Skeletal muscle satellite cell (primary cell): ENCODE results near the gene TRMT5. TPM values are rescaled to one million over a fixed set of nuclear protein-coding genes. Genes with fewer than 3 reads are reported as not detected.
A peak's percentile ranks its signal among the peaks of the same experiment; 100 is the strongest.

ENCODE experiments used
- H3K27me3 ChIP-seq: 2 replicates; pipeline ENCODE4 v1.7.0; 2013; ENCODE audit warnings: low read length; ENCODE audit not compliant: control insufficient read depth, insufficient read depth
- H3K36me3 ChIP-seq: 2 replicates; pipeline ENCODE4 v1.7.0; 2013; ENCODE audit warnings: mild to moderate bottlenecking, control low read depth, low read length; ENCODE audit not compliant: insufficient read depth
- H3K4me1 ChIP-seq: 2 replicates; pipeline ENCODE4 v1.7.0; 2013; ENCODE audit warnings: low read length; ENCODE audit not compliant: control insufficient read depth, insufficient read depth
- H3K4me2 ChIP-seq: 2 replicates; pipeline ENCODE4 v1.7.0; 2013; ENCODE audit warnings: mild to moderate bottlenecking, low read length
- H3K4me3 ChIP-seq: 2 replicates; pipeline ENCODE4 v1.7.0; 2013; ENCODE audit warnings: low read length
- H3K9ac ChIP-seq: 2 replicates; pipeline ENCODE4 v1.7.0; 2013; ENCODE audit warnings: mild to moderate bottlenecking, low read depth, low read length, moderate library complexity
- H3K9me3 ChIP-seq: replicated peaks from 2 replicates; pipeline ENCODE4 v1.7.0; 2013; ENCODE audit warnings: mild to moderate bottlenecking, control low read depth, low read length
- total RNA-seq: library from RNA; depleted of rRNA; stranded (reverse); fragments of >200 nt; gene quantifications from 2 replicates; pipeline ENCODE4 v1.2.3, GENCODE V29; 2012; rRNA removed

The TRMT5 gene
- 13.8 and 16.2 TPM in 2 replicates for total RNA-seq

- H3K9ac ChIP-seq = peak within 1 kb of the TSS; percentile 90
- H3K36me3 ChIP-seq = peaks cover 27% of the 10 kb centered on the region
- H3K9me3 ChIP-seq = no peaks in the 10 kb centered on the region
- H3K4me1 ChIP-seq = peaks cover 43% of the 10 kb centered on the region
- H3K27me3 ChIP-seq = no peaks in the 10 kb centered on the region
- peak within 1 kb of the TSS; percentile 87 for H3K4me3 ChIP-seq
- H3K4me2 ChIP-seq = peak within 1 kb of the TSS; percentile 93
Measured at GRCh38 chr14:60980811-60981632, at the start of gene TRMT5, which contains the start of gene SLC38A6. TSS of gene TRMT5 (minus strand) at chr14:60981079. CDS start at chr14:60980973, 106 bp downstream. TSS of gene SLC38A6 (plus strand) at chr14:60981245. CDS start at chr14:60981278, 33 bp downstream.

GRCh38 chr14:61026526-61026925 is 45.6 kb upstream of the TRMT5 start:
- Histone ChIP-seq H3K9me3 (no peaks in the 10 kb centered on the region), H3K4me1 (peaks cover 30% of the 10 kb centered on the region), H3K27me3 (no peaks in the 10 kb centered on the region), H3K9ac (peak overlapping the region; percentile 76), H3K4me2 (peak overlapping the region; percentile 74), H3K4me3 (no peak overlapping the region), H3K36me3 (no peaks in the 10 kb centered on the region)

GRCh38 chr14:61025251-61026223 is 44.7 kb upstream of the TRMT5 start:
- Histone ChIP-seq H3K4me1 (peaks cover 30% of the 10 kb centered on the region), H3K36me3 (no peaks in the 10 kb centered on the region), H3K9me3 (no peaks in the 10 kb centered on the region), H3K4me3 (peak overlapping the region; percentile 43), H3K27me3 (no peaks in the 10 kb centered on the region), H3K9ac (peak overlapping the region; percentile 76), H3K4me2 (peak overlapping the region; percentile 74)

GRCh38 chr14:61019537-61019936 is 38.7 kb upstream of the TRMT5 start:
- Histone ChIP-seq H3K4me3 (no peak overlapping the region), H3K4me1 (peaks cover 3% of the 10 kb centered on the region), H3K36me3 (peaks cover 11% of the 10 kb centered on the region), H3K9me3 (no peaks in the 10 kb centered on the region), H3K27me3 (no peaks in the 10 kb centered on the region), H3K9ac (no peak overlapping the region), H3K4me2 (no peak overlapping the region)

- Histone ChIP-seq H3K9ac (no peak overlapping the region), H3K4me1 (peaks cover 5% of the 10 kb centered on the region), H3K4me3 (no peak overlapping the region), H3K27me3 (no peaks in the 10 kb centered on the region), H3K9me3 (no peaks in the 10 kb centered on the region), H3K36me3 (peaks cover 23% of the 10 kb centered on the region), H3K4me2 (no peak overlapping the region)
Measured at GRCh38 chr14:61003571-61003970, 22.7 kb upstream of the TRMT5 start.

GRCh38 chr14:60999536-60999935 is 18.7 kb upstream of the TRMT5 start:
- Histone ChIP-seq H3K9me3 (no peaks in the 10 kb centered on the region), H3K27me3 (no peaks in the 10 kb centered on the region), H3K4me3 (no peak overlapping the region), H3K36me3 (peaks cover 38% of the 10 kb centered on the region), H3K9ac (no peak overlapping the region), H3K4me1 (peaks cover 5% of the 10 kb centered on the region), H3K4me2 (no peak overlapping the region)

GRCh38 chr14:60998617-60999016 is 17.7 kb upstream of the TRMT5 start:
- no peak overlapping the region for H3K9ac ChIP-seq
- no peaks in the 10 kb centered on the region for H3K27me3 ChIP-seq
- H3K36me3 ChIP-seq = peaks cover 43% of the 10 kb centered on the region
- no peak overlapping the region for H3K4me3 ChIP-seq
- no peaks in the 10 kb centered on the region for H3K9me3 ChIP-seq
- peaks cover 5% of the 10 kb centered on the region for H3K4me1 ChIP-seq
- H3K4me2 ChIP-seq = no peak overlapping the region

GRCh38 chr14:60989599-60989998 is 8.7 kb upstream of the TRMT5 start:
- H3K36me3 ChIP-seq = peaks cover 85% of the 10 kb centered on the region

GRCh38 chr14:60986500-60986899 is 5.6 kb upstream of the TRMT5 start:
- no peak overlapping the region for H3K9ac ChIP-seq
- no peaks in the 10 kb centered on the region for H3K9me3 ChIP-seq
- H3K4me3 ChIP-seq = no peak overlapping the region
- H3K4me2 ChIP-seq = peak overlapping the region; percentile 23
- H3K4me1 ChIP-seq = peaks cover 21% of the 10 kb centered on the region
- H3K36me3 ChIP-seq = peaks cover 65% of the 10 kb centered on the region
- H3K27me3 ChIP-seq = no peaks in the 10 kb centered on the region

More at GRCh38 chr14:60989599-60989998, 8.7 kb upstream of the TRMT5 start:
- Histone ChIP-seq H3K27me3 (no peaks in the 10 kb centered on the region), H3K4me2 (no peak overlapping the region), H3K4me3 (no peak overlapping the region), H3K9ac (no peak overlapping the region), H3K9me3 (no peaks in the 10 kb centered on the region), H3K4me1 (no peaks in the 10 kb centered on the region)

- Histone ChIP-seq H3K4me3 (no peak overlapping the region), H3K36me3 (peaks cover 45% of the 10 kb centered on the region), H3K9me3 (no peaks in the 10 kb centered on the region), H3K4me1 (peaks cover 28% of the 10 kb centered on the region), H3K9ac (no peak overlapping the region), H3K27me3 (no peaks in the 10 kb centered on the region), H3K4me2 (peak overlapping the region; percentile 93)
Measured at GRCh38 chr14:60984196-60984595, 3.3 kb upstream of the TRMT5 start.
